Neuronal stem cell (in vitro differentiated cells): Measurements from ENCODE around the gene SMIM36.

ENCODE experiments used
- DNase-seq: peaks from one replicate; pipeline ENCODE4 v3.0.0-alpha.2; 2013; ENCODE audit warnings: low spot score
- H2AFZ ChIP-seq: one replicate; pipeline ENCODE4 v1.6.1; 2013; ENCODE audit warnings: mild to moderate bottlenecking, low read length, inconsistent platforms
- H2AK5ac ChIP-seq: 2 replicates; pipeline ENCODE4 v1.6.1; 2013; ENCODE audit warnings: low read depth, mild to moderate bottlenecking, inconsistent platforms, low read length, moderate library complexity, mixed read lengths
- H2BK120ac ChIP-seq: 2 replicates; pipeline ENCODE4 v1.6.1; 2013; ENCODE audit warnings: low read depth, mild to moderate bottlenecking, inconsistent platforms, low read length, moderate library complexity, mixed read lengths
- H2BK12ac ChIP-seq: one replicate; pipeline ENCODE4 v1.6.1; 2013; ENCODE audit warnings: low read length, inconsistent platforms
- H2BK15ac ChIP-seq: 2 replicates; pipeline ENCODE4 v1.6.1; 2013; ENCODE audit warnings: mild to moderate bottlenecking, low read length, inconsistent platforms, mixed read lengths
- H2BK5ac ChIP-seq: one replicate; pipeline ENCODE4 v1.6.1; 2013; ENCODE audit warnings: inconsistent platforms, mild to moderate bottlenecking, low read length, moderate library complexity
- H3K14ac ChIP-seq: one replicate; pipeline ENCODE4 v1.6.1; 2013; ENCODE audit warnings: low read length, inconsistent platforms
- H3K18ac ChIP-seq: 2 replicates; pipeline ENCODE4 v1.6.1; 2013; ENCODE audit warnings: low read length, inconsistent platforms
- H3K23ac ChIP-seq: 2 replicates; pipeline ENCODE4 v1.6.1; 2013; ENCODE audit warnings: low read depth, mild to moderate bottlenecking, mixed read lengths, low read length, inconsistent platforms; ENCODE audit not compliant: poor library complexity
- H3K27ac ChIP-seq: replicated peaks from 3 replicates; pipeline ENCODE4 v1.5.1; 2013; ENCODE audit warnings: low read length, inconsistent platforms
- H3K27me3 ChIP-seq, 3 experiments: 2 replicates each; pipeline ENCODE4 v1.6.1; 2013; ENCODE audit warnings: low read length in 3 of 3, mild to moderate bottlenecking in 2 of 3, inconsistent platforms in 1 of 3, low read depth in 1 of 3, mixed read lengths in 1 of 3, moderate library complexity in 1 of 3; ENCODE audit not compliant: control insufficient read depth in 3 of 3, insufficient read depth in 3 of 3
- H3K36me3 ChIP-seq, 2 donors: replicated peaks in 1 of 2; 2 replicates each; pipeline ENCODE4 v1.6.1; 2013; ENCODE audit warnings: low read length in 2 of 2; ENCODE audit not compliant: control insufficient read depth in 2 of 2, insufficient read depth in 2 of 2
- H3K4ac ChIP-seq: 2 replicates; pipeline ENCODE4 v1.6.1; 2013; ENCODE audit warnings: inconsistent platforms, mild to moderate bottlenecking, low read length, moderate library complexity
- H3K4me1 ChIP-seq, 2 donors: 1 replicate in 1 of 2; 2 replicates in 1 of 2; pipeline ENCODE4 v1.6.1; 2013; ENCODE audit warnings: low read length in 2 of 2, low read depth in 1 of 2; ENCODE audit not compliant: control insufficient read depth in 2 of 2, insufficient read depth in 1 of 2
- H3K4me2 ChIP-seq: one replicate; pipeline ENCODE4 v1.6.1; 2013; ENCODE audit warnings: mild to moderate bottlenecking, low read length, inconsistent platforms; ENCODE audit not compliant: insufficient read depth, poor library complexity, severe bottlenecking
- H3K4me3 ChIP-seq, 2 donors: 2 replicates each; pipeline ENCODE4 v1.5.1; 2013; ENCODE audit warnings: low read length in 2 of 2, mild to moderate bottlenecking in 2 of 2, inconsistent platforms in 1 of 2, moderate library complexity in 1 of 2
- H3K79me1 ChIP-seq: one replicate; pipeline ENCODE4 v1.6.1; 2013; ENCODE audit warnings: low read depth, mild to moderate bottlenecking, inconsistent platforms, low read length, moderate library complexity
- H3K9ac ChIP-seq: one replicate; pipeline ENCODE4 v1.6.1; 2013; ENCODE audit warnings: mild to moderate bottlenecking, low read depth, low read length, inconsistent platforms; ENCODE audit not compliant: poor library complexity
- H3K9me3 ChIP-seq, 2 donors: replicated peaks in 1 of 2; 2 replicates each; pipeline versions ENCODE3 to v1.6.1; 2013; ENCODE audit warnings: low read length in 2 of 2, mild to moderate bottlenecking in 2 of 2, inconsistent platforms in 1 of 2, low read depth in 1 of 2, mixed read lengths in 1 of 2, moderate library complexity in 1 of 2; ENCODE audit not compliant: control insufficient read depth in 2 of 2, insufficient read depth in 1 of 2
- H4K8ac ChIP-seq: one replicate; pipeline ENCODE4 v1.6.1; 2013; ENCODE audit warnings: low read depth, mild to moderate bottlenecking, inconsistent platforms, low read length, moderate library complexity
- H4K91ac ChIP-seq: one replicate; pipeline ENCODE4 v1.6.1; 2013; ENCODE audit warnings: low read length, low read depth, mild to moderate bottlenecking, inconsistent platforms; ENCODE audit not compliant: poor library complexity
- WGBS, 2 donors: extraction: QIAGEN DNeasy Blood & Tissue Kit; methylation state at CpG; one replicate each; pipeline ENCODE4 v1.1.7; 2013; ENCODE audit warnings: missing lambda C conversion rate in 2 of 2, mixed read lengths in 1 of 2; ENCODE audit not compliant: insufficient read length in 2 of 2, insufficient replicate concordance in 1 of 2; ENCODE audit errors: extremely low coverage in 2 of 2; 5-methylcytosine and 5-hydroxymethylcytosine counted together

SMIM36 gene

DNA sequence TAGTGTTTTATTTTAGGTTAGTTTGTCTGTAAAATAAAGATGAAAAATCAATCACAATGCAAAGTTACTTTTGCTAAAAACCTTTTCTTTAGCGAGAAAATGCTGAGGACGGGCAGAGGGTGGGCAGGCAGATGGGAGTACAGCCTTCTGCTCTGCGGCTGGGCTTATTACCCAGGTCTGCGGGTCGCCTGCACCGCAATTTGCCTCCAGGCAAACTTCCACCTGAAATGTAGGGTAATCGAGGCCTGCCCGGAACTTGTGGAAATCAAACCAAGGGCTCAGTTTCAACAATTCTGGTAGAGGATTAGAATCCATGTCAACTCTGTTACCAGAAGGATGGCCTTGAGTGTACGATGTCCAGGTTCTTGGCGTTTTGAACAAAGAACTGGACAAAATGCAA, 67.3 kb downstream of the SMIM36 start:
- no peak overlapping the region for H3K14ac ChIP-seq
- H4K91ac ChIP-seq, result no peak overlapping the region
- H3K9ac ChIP-seq, result no peak overlapping the region
- H3K4me2 ChIP-seq, result no peak overlapping the region
- H3K18ac ChIP-seq, result no peak overlapping the region
- H3K27ac ChIP-seq, result no peak overlapping the region
- H2BK5ac ChIP-seq, result no peak overlapping the region
- no peaks in the 10 kb centered on the region for H3K9me3 ChIP-seq
- DNase-seq, result no peak
- H2AK5ac ChIP-seq, result no peak overlapping the region
- peaks cover 0 to 14% of the 10 kb centered on the region in 2 donors for H3K4me1 ChIP-seq
- peaks cover 0 to 4% (median 0%) of the 10 kb centered on the region in 3 experiments for H3K27me3 ChIP-seq
- no peaks in the 10 kb centered on the region for H3K36me3 ChIP-seq
- no peak overlapping the region for H3K23ac ChIP-seq
- no peak overlapping the region for H3K4me3 ChIP-seq
- H2BK15ac ChIP-seq, result no peak overlapping the region
- no peak overlapping the region for H2AFZ ChIP-seq
- H2BK120ac ChIP-seq, result no peak overlapping the region
- no CpG with 5 or more reads among the region's 10 CpGs for WGBS, 2 donors
- H3K79me1 ChIP-seq, result no peaks in the 10 kb centered on the region
- no peak overlapping the region for H4K8ac ChIP-seq
- H2BK12ac ChIP-seq, result no peak overlapping the region
- H3K4ac ChIP-seq, result no peak overlapping the region

DNA sequence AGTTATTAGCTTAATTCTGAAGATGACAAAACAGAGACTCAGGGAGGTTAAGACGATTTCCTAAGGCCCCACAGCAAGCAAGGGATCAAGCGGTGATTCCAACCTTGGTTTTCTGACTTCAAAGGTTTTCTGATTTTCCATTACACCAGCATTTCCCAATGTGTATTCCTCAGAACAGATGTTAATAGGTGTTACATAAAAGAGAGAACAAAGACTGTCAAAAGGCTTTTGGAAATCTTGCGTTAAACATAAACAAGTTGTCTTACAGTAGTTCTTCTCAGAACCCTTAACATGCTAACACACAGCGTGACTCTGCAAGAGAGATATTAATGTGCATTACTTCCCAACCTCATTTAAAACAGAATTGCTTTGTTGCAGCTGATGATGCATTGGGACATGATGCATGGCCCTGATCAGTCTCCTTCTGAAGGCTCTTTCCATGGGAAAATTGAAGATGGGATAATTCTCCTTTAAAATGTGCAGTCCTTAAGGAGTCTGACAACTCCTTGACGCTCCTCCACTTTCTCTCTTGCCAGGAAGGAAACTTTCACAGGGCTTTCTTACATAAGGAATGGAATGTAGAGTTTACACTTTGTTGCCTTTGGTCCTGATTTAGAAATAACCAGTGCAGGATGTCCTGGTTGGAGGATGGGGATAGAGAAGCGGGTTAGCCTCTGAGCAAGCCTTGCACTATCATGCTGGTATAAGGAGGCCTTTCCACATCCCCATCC, 68.1 kb downstream of the SMIM36 start:
- H3K27ac ChIP-seq, result no peak overlapping the region
- peaks cover 0 to 14% of the 10 kb centered on the region in 2 donors for H3K4me1 ChIP-seq
- no peak overlapping the region for H2AK5ac ChIP-seq
- H4K8ac ChIP-seq, result no peak overlapping the region
- H2BK5ac ChIP-seq, result no peak overlapping the region
- no peak overlapping the region for H3K23ac ChIP-seq
- H2AFZ ChIP-seq, result no peak overlapping the region
- peaks cover 0 to 4% (median 0%) of the 10 kb centered on the region in 3 experiments for H3K27me3 ChIP-seq
- no peak overlapping the region for H3K4ac ChIP-seq
- H3K4me2 ChIP-seq, result no peak overlapping the region
- no peaks in the 10 kb centered on the region for H3K36me3 ChIP-seq
- no peak overlapping the region for H4K91ac ChIP-seq
- no CpG with 5 or more reads among the region's 6 CpGs for WGBS, 2 donors
- no peak overlapping the region for H3K18ac ChIP-seq
- H3K14ac ChIP-seq, result no peak overlapping the region
- no peak overlapping the region for H2BK15ac ChIP-seq
- DNase-seq, result no peak
- H3K9me3 ChIP-seq, result no peaks in the 10 kb centered on the region
- no peaks in the 10 kb centered on the region for H3K79me1 ChIP-seq
- no peak overlapping the region for H3K4me3 ChIP-seq
- no peak overlapping the region for H3K9ac ChIP-seq
- H2BK120ac ChIP-seq, result no peak overlapping the region
- H2BK12ac ChIP-seq, result no peak overlapping the region

DNA sequence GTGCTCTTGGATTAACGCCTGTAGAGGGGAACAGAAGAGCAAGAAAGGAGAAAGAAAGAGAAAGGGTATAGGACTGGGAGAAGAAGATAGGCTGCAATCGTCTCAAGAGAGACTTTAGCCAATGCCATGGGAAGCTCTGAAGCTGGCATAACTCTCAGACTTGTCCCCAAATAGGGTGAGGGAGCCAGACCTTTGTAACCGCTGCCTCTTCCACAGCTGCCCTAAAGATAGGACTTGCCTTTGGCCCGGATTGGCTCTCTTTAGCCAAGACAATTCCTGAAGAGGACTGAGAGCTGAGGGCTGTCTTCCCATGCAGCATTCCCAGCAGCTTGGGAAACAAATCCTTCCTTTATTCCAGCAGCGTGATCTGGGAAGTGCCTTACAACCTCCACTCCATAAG, 68.8 kb downstream of the SMIM36 start:
- no peak overlapping the region for H3K4ac ChIP-seq
- H4K91ac ChIP-seq, result no peak overlapping the region
- H3K18ac ChIP-seq, result no peak overlapping the region
- H3K4me3 ChIP-seq, result no peak overlapping the region
- no peak overlapping the region for H2BK15ac ChIP-seq
- H3K23ac ChIP-seq, result no peak overlapping the region
- no peak overlapping the region for H3K27ac ChIP-seq
- H2AFZ ChIP-seq, result no peak overlapping the region
- no peaks in the 10 kb centered on the region for H3K9me3 ChIP-seq
- peaks cover 0 to 4% (median 0%) of the 10 kb centered on the region in 3 experiments for H3K27me3 ChIP-seq
- no peak overlapping the region for H2BK5ac ChIP-seq
- H3K14ac ChIP-seq, result no peak overlapping the region
- no peak overlapping the region for H3K4me2 ChIP-seq
- no peak overlapping the region for H2BK12ac ChIP-seq
- H4K8ac ChIP-seq, result no peak overlapping the region
- H2AK5ac ChIP-seq, result no peak overlapping the region
- no peaks in the 10 kb centered on the region for H3K36me3 ChIP-seq
- no peaks in the 10 kb centered on the region for H3K79me1 ChIP-seq
- peaks cover 2 to 15% of the 10 kb centered on the region in 2 donors for H3K4me1 ChIP-seq
- no peak for DNase-seq
- H2BK120ac ChIP-seq, result no peak overlapping the region
- no CpG with 5 or more reads among the region's 5 CpGs for WGBS, 2 donors
- H3K9ac ChIP-seq, result no peak overlapping the region

DNA sequence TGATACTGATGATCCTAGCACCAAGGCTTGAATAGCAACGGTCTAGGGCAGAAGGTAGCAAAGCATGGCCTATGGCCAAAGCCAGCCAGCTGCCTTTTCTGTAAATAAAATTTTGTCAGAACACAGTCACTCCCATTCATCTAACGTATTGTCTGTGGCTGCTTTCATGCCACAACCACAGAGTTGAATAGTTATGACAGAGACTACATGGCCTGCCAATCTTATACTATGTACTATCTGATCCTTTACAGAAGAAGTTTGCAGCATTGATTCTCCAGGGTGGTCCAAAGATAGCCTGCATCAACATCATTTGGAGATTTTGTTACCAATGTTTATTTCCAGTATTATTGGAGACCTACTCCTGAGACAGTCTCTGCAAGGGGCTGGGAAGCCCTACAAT, 69.7 kb downstream of the SMIM36 start:
- H3K9ac ChIP-seq, result no peak overlapping the region
- peaks cover 7 to 15% of the 10 kb centered on the region in 2 donors for H3K4me1 ChIP-seq
- WGBS, 2 donors, result no CpG with 5 or more reads among the region's 2 CpGs

More for the DNA sequence above, 69.7 kb downstream of the SMIM36 start:
- Histone ChIP-seq H3K14ac (no peak overlapping the region), H4K91ac (no peak overlapping the region), H4K8ac (no peak overlapping the region), H2AK5ac (no peak overlapping the region), H3K9me3 (no peaks in the 10 kb centered on the region), H3K4me3 (no peak overlapping the region), H2BK15ac (no peak overlapping the region), H3K23ac (no peak overlapping the region), H3K27ac (no peak overlapping the region), H3K4ac (no peak overlapping the region), H3K27me3 (peaks cover 0 to 4% (median 0%) of the 10 kb centered on the region in 3 experiments), H2AFZ (no peak overlapping the region), H2BK12ac (no peak overlapping the region), H3K36me3 (no peaks in the 10 kb centered on the region), H2BK120ac (no peak overlapping the region), H3K18ac (no peak overlapping the region), H3K4me2 (no peak overlapping the region), H3K79me1 (no peaks in the 10 kb centered on the region), H2BK5ac (no peak overlapping the region)
- no peak for DNase-seq
